Articular chondrocyte of knee joint (primary cell): Measurements from ENCODE around the gene NCKAP1. TPM values are rescaled to one million over a fixed set of nuclear protein-coding genes. Genes with fewer than 3 reads are reported as not detected.

Source experiments
- small RNA-seq: library from RNA; depleted of rRNA; stranded (forward); fragments of <200 nt; gene quantifications from one replicate; pipeline ENCODE3, GENCODE V24; 2012
- total RNA-seq: library from RNA; depleted of rRNA; stranded (reverse); fragments of >200 nt; gene quantifications from 2 replicates; pipeline ENCODE4 v1.2.3, GENCODE V29; 2012

NCKAP1 gene
- total RNA-seq, result 205 and 210 TPM in 2 replicates

DNA sequence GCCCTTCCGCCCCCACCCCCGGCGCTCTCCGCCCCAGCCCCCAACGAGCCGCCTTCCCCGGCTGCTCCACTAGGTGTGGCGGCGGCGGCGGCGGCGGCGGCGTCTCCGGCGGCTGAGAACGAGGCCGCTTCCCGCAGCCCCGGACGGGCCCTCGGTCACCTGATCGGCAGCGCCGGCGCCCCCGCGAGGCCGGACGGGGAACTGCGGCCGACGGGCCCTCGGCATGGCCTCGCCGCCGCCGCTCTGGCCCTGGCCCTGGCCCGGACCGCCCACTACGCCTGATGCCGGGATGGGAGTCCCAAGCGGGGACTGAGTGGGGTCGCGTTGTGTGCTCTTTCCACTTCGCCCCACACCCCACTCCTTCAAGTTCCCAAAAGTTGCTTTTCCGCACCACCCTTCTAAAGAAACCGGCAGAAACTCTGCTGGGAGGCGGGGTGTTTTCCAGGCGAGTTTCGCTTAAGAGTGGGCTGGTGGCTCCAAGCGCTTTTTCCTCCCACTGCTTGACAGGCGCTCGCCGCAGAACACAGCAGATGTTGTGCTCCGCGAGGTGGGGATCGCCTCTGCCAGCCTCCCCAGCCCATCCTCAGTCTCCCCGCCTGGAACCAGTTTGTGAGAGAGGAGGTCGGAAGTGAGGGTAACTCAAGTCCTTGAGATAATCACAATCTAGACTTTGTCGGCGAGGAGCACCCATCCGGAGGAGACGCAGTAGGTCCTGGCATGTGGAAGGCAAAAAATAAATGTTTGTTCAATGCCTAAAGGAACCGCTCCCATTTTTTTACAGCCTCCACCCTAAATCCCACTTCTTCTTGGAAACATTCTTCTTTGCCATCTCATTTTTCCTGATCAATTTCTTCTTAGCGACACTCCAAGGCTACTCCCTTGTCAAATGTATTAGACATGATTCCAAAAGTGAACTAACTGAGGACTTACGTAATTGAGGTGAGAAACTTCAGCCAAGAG lies at the start of gene NCKAP1:
Gene NCKAP1 (minus strand): TSS at position 117 of the 960 bp plus-strand sequence. CDS start 358 bp downstream, outside the sequence.

GRCh38 chr2:183078464-183079138 lies 40.3 kb upstream of the NCKAP1 start, which contains the start of gene DUSP19:
DUSP19 (plus strand) TSS chr2:183078747; CDS start chr2:183078934, 187 bp downstream.

DNA sequence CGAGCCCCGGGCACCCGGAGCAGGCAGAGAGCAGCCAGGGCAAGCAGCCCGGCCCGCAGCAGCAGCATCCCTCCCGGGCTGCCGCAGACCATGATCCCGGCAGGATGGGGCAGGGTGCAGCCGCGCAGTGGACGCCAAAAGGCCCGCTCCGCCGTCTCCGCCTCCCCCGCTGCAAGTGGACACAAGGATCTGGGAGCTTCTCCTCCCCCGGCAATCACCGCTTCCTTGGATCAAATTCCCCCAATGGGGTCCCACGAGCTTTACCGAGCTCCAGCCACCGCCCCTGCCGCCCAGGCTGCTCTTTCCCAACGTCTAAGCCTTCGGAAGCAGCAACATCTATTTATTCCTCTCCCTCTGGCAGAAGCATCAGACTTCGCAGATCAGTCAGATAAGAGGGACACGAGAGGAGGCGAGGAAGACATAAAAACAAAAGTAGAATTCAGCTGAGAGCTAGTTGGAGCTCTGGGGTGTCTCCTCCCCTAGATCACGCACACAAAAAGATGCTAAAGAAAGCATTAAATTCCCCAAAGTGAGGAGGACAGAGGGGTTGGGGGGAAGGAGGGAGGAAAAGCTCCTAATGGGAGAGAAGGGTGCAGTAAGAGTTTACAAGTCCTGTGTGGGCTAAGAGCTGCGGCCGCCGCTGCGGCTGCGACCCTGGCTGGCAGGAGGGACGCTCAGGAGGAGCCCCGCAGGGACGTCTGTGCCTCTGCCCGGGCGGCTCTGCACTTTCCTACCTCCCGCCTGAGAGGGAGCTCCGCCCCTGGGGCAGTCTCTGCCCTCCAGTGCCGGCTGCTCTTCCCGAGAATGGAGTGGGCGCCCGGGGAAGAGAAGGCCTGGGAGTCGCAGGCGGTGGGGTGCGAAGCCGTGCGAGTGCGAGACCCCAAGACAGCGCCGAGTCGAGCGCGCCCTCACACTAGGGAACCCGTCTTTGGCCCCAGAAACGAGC lies 171.5 kb downstream of the NCKAP1 start, which contains the start of gene FRZB:
Gene FRZB (minus strand): TSS at position 177 of the 946 bp plus-strand sequence. CDS start 85 bp downstream, at position 92.

Small RNAs within 50 kb of the gene (small RNA-seq; reads per million reads assigned to genes)
- gene RF00019, result not detected
- gene RF00599, result not detected
- gene RNU6-1122P, result not detected

Other genes starting within 250 kb of the NCKAP1 start
- gene FRZB, start 171.8 kb downstream of the NCKAP1 start, total RNA-seq, result 1.4 and 2.4 TPM in 2 replicates
- gene DUSP19, start 40.3 kb upstream of the NCKAP1 start, total RNA-seq, result 3.5 and 5.0 TPM in 2 replicates
- 10.3 and 10.8 TPM in 2 replicates for gene NUP35, start 86.0 kb upstream of the NCKAP1 start, total RNA-seq